ENCODE results near the gene SPATA6L. TPM values are rescaled to one million over a fixed set of nuclear protein-coding genes. Genes with fewer than 3 reads are reported as not detected.
"Not testable (repeated sequence)": the region's sequence is repeated elsewhere in the genome, so short reads cannot be mapped to it uniquely, and the experiment has no call there.

Gene SPATA6L
- total RNA-seq, 2 experiments from 2014 or later, result 0.43 to 0.83 TPM

DNA sequence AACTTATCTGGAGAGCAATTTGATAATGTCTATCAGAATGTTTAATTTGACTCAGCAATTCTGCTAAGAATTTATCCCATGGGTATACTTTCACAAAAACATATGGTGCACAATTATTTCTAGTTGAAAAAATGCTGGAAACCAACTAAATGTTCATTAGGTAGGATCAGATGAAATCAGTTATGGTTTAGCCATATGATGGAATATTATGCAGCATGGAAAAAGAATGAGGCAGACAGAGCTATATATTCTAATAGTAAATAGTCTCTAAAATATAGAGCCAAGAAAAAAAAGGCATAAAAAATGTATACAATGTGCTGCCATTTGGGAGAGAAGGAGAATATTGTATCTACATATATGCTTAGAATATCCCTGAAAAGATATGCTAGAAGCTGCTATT, 3.6 kb upstream of the SPATA6L start:
- POLR2A ChIA-PET, result no interaction called here
- H3K9me3 Mint-ChIP-seq, result no peaks in the 10 kb centered on the region
- peaks cover 47% of the 10 kb centered on the region for H3K4me1 Mint-ChIP-seq
- H3K27ac Mint-ChIP-seq, result no peak overlapping the region
- no peak for DNase-seq
- no peak overlapping the region for H3K4me3 Mint-ChIP-seq
- peaks cover 3% of the 10 kb centered on the region for H3K27me3 Mint-ChIP-seq
- CTCF ChIA-PET, result no interaction called here
- H3K36me3 Mint-ChIP-seq (ENCODE audit: low read depth), result no peaks in the 10 kb centered on the region

DNA sequence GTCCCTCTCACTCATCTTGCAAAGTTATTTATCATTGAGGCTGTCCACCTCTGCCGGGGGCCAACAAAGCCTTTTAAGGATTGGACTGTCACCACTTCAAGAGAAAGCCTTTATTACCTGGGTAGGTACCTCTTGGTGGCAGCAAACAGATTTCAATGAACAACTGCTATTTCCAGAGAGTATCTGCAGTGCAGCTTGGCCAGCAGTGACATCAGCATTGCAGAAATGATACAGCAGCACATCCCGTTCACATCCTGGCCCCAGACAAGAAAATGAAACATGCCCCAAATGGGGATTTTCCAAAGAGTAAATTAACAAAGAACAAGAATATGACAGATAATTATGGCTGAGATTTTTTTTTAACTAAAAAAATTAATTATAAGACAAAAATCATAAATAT, 2.3 kb upstream of the SPATA6L start:
- Mint-ChIP-seq H3K27ac (no peak overlapping the region), H3K36me3 (ENCODE audit: low read depth) (peaks cover 6% of the 10 kb centered on the region), H3K4me3 (no peak overlapping the region), H3K27me3 (peaks cover 3% of the 10 kb centered on the region), H3K9me3 (no peaks in the 10 kb centered on the region), H3K4me1 (peaks cover 60% of the 10 kb centered on the region)
- ChIA-PET CTCF (no interaction called here), POLR2A (interaction anchor here (1.5 kb wide), 1 partner anchor 11 kb away, joined by 7 read pairs; the partner anchor contains the start of gene CDC37L1)
- no peak for DNase-seq

DNA sequence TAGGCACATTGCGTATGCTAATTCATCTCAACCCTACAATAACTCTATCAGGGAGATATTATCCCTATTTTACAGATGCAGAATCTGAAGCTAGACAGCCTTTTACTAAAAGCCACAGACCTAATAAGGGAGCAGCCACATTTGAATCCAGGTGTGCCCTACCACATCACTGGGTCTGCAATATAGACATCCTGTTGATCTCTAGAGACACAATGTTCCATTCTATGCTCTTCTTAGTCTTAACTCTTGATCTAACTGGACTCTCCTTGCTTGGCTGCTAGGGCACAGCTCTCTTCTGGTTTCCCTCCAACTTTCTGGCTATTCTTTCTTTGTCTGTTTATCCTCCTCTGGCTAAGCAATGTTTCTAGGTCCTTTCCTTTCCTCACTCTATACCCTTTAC, 1.4 kb upstream of the SPATA6L start:
- DNase-seq, result no peak
- H3K27me3 Mint-ChIP-seq, result peaks cover 3% of the 10 kb centered on the region
- no peaks in the 10 kb centered on the region for H3K9me3 Mint-ChIP-seq
- peaks cover 6% of the 10 kb centered on the region for H3K36me3 Mint-ChIP-seq (ENCODE audit: low read depth)
- H3K4me3 Mint-ChIP-seq, result no peak overlapping the region
- peaks cover 69% of the 10 kb centered on the region for H3K4me1 Mint-ChIP-seq
- ChIA-PET CTCF (no interaction called here), POLR2A (interaction anchor here (1.5 kb wide), 1 partner anchor 12 kb away, joined by 7 read pairs; the partner anchor contains the start of gene CDC37L1)
- no peak overlapping the region for H3K27ac Mint-ChIP-seq

DNA sequence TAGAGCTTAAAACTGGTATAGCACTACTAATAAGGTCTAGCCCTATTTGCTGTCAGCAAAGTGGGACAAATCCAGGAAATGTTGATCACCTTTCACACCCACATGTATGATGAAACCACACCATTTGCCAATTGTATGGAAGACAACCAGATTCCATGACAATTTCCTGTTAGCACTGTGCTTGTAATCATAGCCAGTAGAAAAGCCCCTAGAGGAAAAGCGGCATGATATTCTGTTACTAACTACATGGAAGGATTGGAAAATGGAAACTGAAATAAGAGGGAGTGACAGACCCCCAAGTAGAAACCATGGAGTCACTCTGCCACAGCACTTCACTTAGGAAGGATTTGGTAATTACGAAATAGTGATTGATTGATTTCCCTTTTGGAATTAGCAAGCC, 923 bp downstream of the SPATA6L start:
- Mint-ChIP-seq H3K9me3 (no peaks in the 10 kb centered on the region), H3K36me3 (ENCODE audit: low read depth) (peaks cover 6% of the 10 kb centered on the region), H3K27me3 (peaks cover 3% of the 10 kb centered on the region), H3K27ac (no peak overlapping the region), H3K4me3 (no peak overlapping the region), H3K4me1 (peaks cover 72% of the 10 kb centered on the region)
- ChIA-PET POLR2A (interaction anchor here (1.2 to 5.8 kb wide), 5 partner anchors 9 to 75 kb away, joined by 3 to 34 read pairs (median 6); partner anchors contain the start of genes AK3 and CDC37L1), CTCF (interaction anchor here (1.6 to 1.8 kb wide), 4 partner anchors 10 to 74 kb away, joined by 3 to 9 read pairs (median 6); no protein-coding TSS in a partner anchor)
- no peak for DNase-seq

DNA sequence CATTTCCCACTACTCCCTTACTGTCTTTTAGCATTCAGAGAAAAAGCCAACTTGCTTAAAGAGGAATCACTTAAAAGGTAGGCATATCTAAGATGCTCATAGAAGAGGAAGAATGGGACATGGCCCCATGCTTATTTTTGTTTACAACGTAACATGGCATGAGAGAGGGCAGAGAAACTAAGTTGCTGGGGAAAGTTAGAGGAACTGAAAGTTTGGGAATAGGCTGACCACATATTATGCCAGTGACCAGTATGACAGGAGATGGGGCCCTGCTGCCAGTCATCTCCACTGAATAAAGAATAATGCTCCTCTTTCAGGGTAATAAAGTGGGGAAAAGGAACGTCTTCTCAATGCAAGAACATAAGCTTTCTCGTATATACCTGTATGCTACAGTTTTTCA, 2.3 kb downstream of the SPATA6L start:
- Mint-ChIP-seq H3K27ac (no peak overlapping the region), H3K36me3 (ENCODE audit: low read depth) (peaks cover 6% of the 10 kb centered on the region), H3K27me3 (peaks cover 7% of the 10 kb centered on the region), H3K4me1 (peaks cover 66% of the 10 kb centered on the region), H3K9me3 (no peaks in the 10 kb centered on the region), H3K4me3 (no peak overlapping the region)
- no peak for DNase-seq
- ChIA-PET POLR2A (interaction anchor here (1.1 to 5.8 kb wide), 6 partner anchors 11 to 1137 kb away, joined by 3 to 34 read pairs (median 4); partner anchors contain the start of genes AK3, CDC37L1 and PLGRKT), CTCF (interaction anchor here (1.5 kb wide), 1 partner anchor 59 kb away, joined by 3 read pairs; no protein-coding TSS in a partner anchor)

DNA sequence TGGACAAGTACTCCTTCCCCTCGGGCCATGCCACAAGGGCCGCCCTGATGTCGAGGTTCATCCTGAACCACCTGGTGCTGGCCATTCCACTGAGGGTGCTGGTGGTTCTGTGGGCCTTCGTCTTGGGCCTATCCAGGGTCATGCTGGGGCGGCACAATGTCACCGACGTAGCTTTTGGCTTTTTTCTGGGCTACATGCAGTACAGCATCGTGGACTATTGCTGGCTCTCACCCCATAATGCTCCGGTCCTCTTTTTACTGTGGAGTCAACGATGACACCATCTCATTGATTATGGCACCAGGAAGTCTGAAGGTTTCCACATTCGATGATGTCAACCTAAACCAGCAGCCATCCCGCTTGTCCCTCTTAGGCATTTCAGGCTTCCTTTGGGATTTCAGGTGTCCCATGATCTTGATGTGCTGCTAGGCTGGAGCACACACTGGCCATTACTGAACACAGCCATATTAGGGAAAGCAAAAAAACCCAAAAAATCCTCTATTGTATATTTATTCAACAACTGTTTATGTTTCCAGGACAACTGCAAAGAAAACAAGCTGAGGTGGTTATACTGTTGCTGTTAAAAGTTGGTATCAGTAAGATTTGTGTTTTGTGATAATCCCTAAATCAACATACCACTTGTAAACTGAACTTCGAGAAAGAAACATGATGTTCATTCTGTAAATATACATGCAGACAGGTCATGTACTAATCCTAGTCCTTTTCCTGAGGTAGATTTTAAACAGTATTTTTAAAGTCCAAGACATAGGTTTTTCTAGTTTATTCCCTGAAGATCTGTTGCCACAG, 3.1 kb downstream of the SPATA6L start:
- H3K27ac Mint-ChIP-seq, result peak overlapping the region; percentile 25
- H3K4me1 Mint-ChIP-seq, result peaks cover 62% of the 10 kb centered on the region
- no peaks in the 10 kb centered on the region for H3K9me3 Mint-ChIP-seq
- H3K27me3 Mint-ChIP-seq, result peaks cover 7% of the 10 kb centered on the region
- no peak for DNase-seq
- peak overlapping the region; percentile 98 for H3K4me3 Mint-ChIP-seq
- H3K36me3 Mint-ChIP-seq (ENCODE audit: low read depth), result peaks cover 6% of the 10 kb centered on the region
- ChIA-PET POLR2A (interaction anchor here (1.3 to 5.8 kb wide), 7 partner anchors 11 to 1136 kb away, joined by 4 to 34 read pairs (median 5); partner anchors contain the start of genes AK3 and CDC37L1), CTCF (interaction anchor here (0.6 to 2.4 kb wide), 6 partner anchors 9 to 77 kb away, joined by 3 to 8 read pairs (median 4); no protein-coding TSS in a partner anchor)

DNA sequence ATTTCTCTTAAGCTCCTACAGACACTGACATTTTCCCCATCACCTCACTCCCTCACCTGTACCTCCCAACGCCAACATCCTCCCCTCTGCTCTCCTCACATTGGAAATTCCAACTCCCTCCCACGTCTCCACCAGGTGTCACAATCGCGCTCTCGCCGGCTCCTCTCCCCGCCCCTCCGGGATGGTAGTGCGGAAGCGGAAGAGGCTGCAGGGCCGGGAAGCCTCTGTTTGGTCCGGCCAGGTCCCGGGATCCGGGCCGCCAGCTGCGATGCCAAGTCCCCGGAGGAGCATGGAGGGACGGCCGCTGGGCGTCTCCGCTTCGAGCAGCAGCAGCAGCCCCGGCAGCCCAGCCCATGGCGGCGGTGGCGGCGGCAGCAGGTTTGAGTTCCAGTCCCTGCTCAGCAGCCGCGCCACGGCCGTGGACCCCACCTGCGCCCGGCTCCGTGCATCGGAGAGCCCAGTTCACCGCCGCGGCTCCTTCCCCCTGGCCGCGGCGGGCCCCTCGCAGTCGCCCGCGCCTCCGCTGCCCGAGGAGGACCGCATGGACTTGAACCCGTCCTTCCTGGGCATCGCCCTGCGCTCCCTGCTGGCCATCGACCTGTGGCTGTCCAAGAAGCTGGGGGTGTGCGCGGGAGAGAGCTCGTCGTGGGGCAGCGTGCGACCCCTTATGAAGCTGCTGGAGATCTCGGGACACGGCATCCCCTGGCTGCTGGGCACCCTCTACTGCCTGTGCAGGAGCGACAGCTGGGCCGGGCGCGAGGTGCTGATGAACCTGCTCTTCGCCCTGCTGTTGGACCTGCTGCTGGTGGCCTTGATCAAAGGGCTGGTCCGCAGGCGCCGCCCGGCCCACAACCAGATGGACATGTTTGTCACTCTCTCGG, 3.9 kb downstream of the SPATA6L start, which contains the start of gene PLPP6:
Gene PLPP6 (plus strand): TSS at position 187 of the 881 bp plus-strand sequence. CDS start 82 bp downstream, at position 269.
- peaks cover 6% of the 10 kb centered on the region for H3K27me3 Mint-ChIP-seq
- POLR2A ChIA-PET, result interaction anchor here (1.1 to 5.8 kb wide), 4 partner anchors 15 to 78 kb away, joined by 3 to 34 read pairs (median 8); partner anchors contain the start of genes AK3 and CDC37L1
- peak within 1 kb of the TSS; percentile 98 for H3K4me3 Mint-ChIP-seq
- H3K9me3 Mint-ChIP-seq, result no peaks in the 10 kb centered on the region
- CTCF ChIA-PET, result interaction anchor here (0.6 to 2.4 kb wide), 7 partner anchors 9 to 78 kb away, joined by 3 to 8 read pairs (median 4); no protein-coding TSS in a partner anchor
- peak; percentile 78 for DNase-seq
- H3K27ac Mint-ChIP-seq, result peak within 1 kb of the TSS; percentile 80
- peaks cover 6% of the 10 kb centered on the region for H3K36me3 Mint-ChIP-seq (ENCODE audit: low read depth)
- H3K4me1 Mint-ChIP-seq, result peaks cover 57% of the 10 kb centered on the region

DNA sequence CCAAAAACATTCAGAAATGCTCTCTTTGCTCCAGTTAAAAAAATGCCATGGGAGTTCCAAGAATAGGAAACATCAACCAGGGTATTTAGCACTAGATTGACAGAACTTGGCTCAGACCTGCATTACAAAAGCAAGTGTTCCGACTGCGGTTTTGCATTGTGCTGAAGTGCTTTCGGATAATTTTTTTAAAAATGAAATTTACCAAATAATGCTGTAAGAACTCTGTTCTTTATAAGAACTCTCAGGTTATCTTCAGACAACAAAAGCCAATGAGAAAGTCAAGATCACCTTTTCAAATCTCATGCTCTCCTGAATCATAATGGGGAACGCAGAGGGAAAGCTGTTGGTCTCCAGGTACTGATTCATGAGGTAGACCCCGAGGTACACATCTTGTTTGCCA, 4.7 kb downstream of the SPATA6L start:
- Mint-ChIP-seq H3K4me3 (peak overlapping the region; percentile 98), H3K4me1 (peaks cover 51% of the 10 kb centered on the region), H3K9me3 (no peaks in the 10 kb centered on the region), H3K36me3 (ENCODE audit: low read depth) (peaks cover 6% of the 10 kb centered on the region), H3K27ac (peak overlapping the region; percentile 80), H3K27me3 (peaks cover 4% of the 10 kb centered on the region)
- no peak for DNase-seq
- CTCF ChIA-PET, result interaction anchor here (1.1 to 2.4 kb wide), 3 partner anchors 10 to 79 kb away, joined by 3 to 8 read pairs (median 6); no protein-coding TSS in a partner anchor
- POLR2A ChIA-PET, result interaction anchor here (1.1 to 5.8 kb wide), 4 partner anchors 16 to 79 kb away, joined by 3 to 34 read pairs (median 8); partner anchors contain the start of genes AK3 and CDC37L1

DNA sequence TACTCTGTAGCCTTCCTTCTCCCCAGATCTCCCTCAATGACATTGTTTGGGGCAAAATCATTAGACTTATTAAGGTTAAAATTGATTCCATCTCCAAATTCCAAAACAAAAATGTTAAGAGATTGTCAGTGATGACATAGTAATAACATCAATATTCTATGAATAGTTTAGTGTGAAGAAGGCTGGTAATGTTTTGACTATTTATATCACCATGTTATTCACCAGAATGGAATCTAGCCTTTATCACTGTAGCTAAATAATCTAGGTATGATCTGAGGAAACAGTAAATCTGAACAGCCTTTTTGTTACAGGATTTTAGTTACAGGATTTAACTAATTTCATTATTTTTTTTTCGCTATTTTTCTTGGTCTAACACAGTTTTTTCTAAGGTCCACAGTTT, 5.1 kb downstream of the SPATA6L start:
- ChIA-PET CTCF (interaction anchor here (1.1 to 2.4 kb wide), 2 partner anchors 41 to 79 kb away, joined by 3 to 8 read pairs; no protein-coding TSS in a partner anchor), POLR2A (interaction anchor here (1.1 to 5.8 kb wide), 3 partner anchors 18 to 80 kb away, joined by 3 to 34 read pairs (median 10); partner anchors contain the start of genes AK3 and CDC37L1)
- H3K27ac Mint-ChIP-seq, result no peak overlapping the region
- peaks cover 47% of the 10 kb centered on the region for H3K4me1 Mint-ChIP-seq
- H3K27me3 Mint-ChIP-seq, result peaks cover 4% of the 10 kb centered on the region
- H3K36me3 Mint-ChIP-seq (ENCODE audit: low read depth), result peaks cover 6% of the 10 kb centered on the region
- no peaks in the 10 kb centered on the region for H3K9me3 Mint-ChIP-seq
- no peak for DNase-seq
- peak overlapping the region; percentile 98 for H3K4me3 Mint-ChIP-seq

DNA sequence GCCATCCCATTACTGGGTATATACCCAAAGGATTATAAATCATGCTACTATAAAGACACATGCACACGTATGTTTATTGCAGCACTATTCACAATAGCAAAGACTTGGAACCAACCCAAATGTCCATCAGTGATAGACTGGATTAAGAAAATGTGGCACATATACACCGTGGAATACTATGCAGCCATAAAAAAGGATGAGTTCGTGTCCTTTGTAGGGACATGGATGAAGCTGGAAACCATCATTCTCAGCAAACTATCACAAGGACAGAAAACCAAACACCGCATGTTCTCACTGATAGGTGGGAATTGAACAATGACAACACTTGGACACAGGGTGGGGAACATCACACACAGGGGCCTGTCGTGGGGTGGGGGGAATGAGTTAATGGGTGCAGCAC, 5.6 kb downstream of the SPATA6L start:
- H3K27ac Mint-ChIP-seq; H3K36me3 Mint-ChIP-seq (ENCODE audit: low read depth); H3K9me3 Mint-ChIP-seq; H3K4me3 Mint-ChIP-seq; DNase-seq; POLR2A ChIA-PET; H3K27me3 Mint-ChIP-seq: not testable (repeated sequence)
- CTCF ChIA-PET, result interaction anchor here (1.1 kb wide), 1 partner anchor 40 kb away, joined by 3 read pairs; no protein-coding TSS in a partner anchor
- peaks cover 42% of the 10 kb centered on the region for H3K4me1 Mint-ChIP-seq

DNA sequence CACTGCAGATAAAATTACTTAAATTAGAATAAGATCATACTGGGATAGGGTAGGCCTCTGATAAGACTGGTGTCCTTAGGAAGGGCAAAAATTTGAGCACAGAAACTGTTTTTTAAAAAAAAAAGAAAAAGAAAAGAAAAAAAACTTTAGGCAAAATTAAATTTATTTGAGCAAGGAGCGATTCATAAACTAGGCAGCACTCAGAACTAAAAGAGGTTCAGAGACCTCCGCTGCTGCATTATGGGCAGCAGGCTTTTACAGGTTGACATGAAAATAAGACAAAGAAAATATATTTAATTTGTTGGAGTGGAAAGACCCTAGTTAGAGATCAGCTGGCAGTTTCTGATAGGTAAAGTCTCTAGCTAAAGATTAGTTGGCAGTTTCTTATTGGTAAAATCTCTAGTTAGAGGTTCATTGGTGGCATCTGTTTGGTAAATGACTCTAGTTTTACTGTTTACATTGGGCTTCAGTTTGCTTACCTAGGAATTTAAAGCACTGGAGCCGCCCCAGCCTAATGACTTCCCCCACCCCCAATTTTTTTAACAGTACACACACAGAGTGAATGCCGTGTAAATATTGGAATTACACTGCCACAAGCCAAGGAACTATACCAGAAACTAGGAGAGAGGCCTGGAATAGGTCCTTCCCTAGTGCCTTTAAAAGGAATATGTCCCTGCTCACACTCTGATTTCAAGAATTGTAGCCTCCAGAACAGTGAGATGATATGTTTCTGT, 8.7 kb downstream of the SPATA6L start:
- H3K4me3 Mint-ChIP-seq, result no peak overlapping the region
- CTCF ChIA-PET, result no interaction called here
- no peak overlapping the region for H3K27ac Mint-ChIP-seq
- peaks cover 4% of the 10 kb centered on the region for H3K27me3 Mint-ChIP-seq
- no peak for DNase-seq
- no peaks in the 10 kb centered on the region for H3K36me3 Mint-ChIP-seq (ENCODE audit: low read depth)
- POLR2A ChIA-PET, result no interaction called here
- H3K4me1 Mint-ChIP-seq, result peaks cover 30% of the 10 kb centered on the region
- no peaks in the 10 kb centered on the region for H3K9me3 Mint-ChIP-seq
